H1 (cell line): ENCODE data around the gene P3R3URF. TPM values are rescaled to one million over a fixed set of nuclear protein-coding genes. Genes with fewer than 3 reads are reported as not detected.

Experiments
- CTCF ChIA-PET: fragments of 300-600 bp; sonication (Branson Sonifier 250); formaldehyde crosslinking; loops from one replicate; lab custom pipeline; 2021; ENCODE audit not compliant: partially characterized antibody; lab: Charles Lee
- POLR2A ChIA-PET: fragments of 300-600 bp; sonication (Branson Sonifier 250); formaldehyde crosslinking; loops from one replicate; lab custom pipeline; 2021; ENCODE audit warnings: inconsistent platforms; ENCODE audit not compliant: partially characterized antibody; lab: Charles Lee
- DNase-seq, 2 experiments: peaks; one replicate each; pipeline versions ENCODE4 v3.0.0 to v3.0.0-alpha.2; 2010 to 2022; ENCODE audit warnings: low spot score in 2 of 2, low read depth in 1 of 2, mixed read lengths in 1 of 2
- FAIRE-seq: peaks from 2 replicates; lab custom pipeline; 2011; peaks lifted over from hg19 to GRCh38; lab: Jason Lieb, UNC
- H2AFZ ChIP-seq: 2 replicates; pipeline ENCODE4 v1.8.1; 2012; ENCODE audit warnings: low read length, inconsistent platforms
- H2AK5ac ChIP-seq: 2 replicates; pipeline ENCODE4 v1.6.1; 2013; ENCODE audit warnings: low read depth, low read length
- H2BK120ac ChIP-seq: replicated peaks from 2 replicates; pipeline ENCODE3; 2013; ENCODE audit warnings: low read depth, low read length, inconsistent platforms
- H2BK12ac ChIP-seq: 2 replicates; pipeline ENCODE4 v1.6.1; 2013; ENCODE audit warnings: low read depth, low read length
- H2BK15ac ChIP-seq: 2 replicates; pipeline ENCODE4 v1.6.1; 2013; ENCODE audit warnings: low read length
- H2BK20ac ChIP-seq: 2 replicates; pipeline ENCODE4 v1.6.1; 2013; ENCODE audit warnings: low read length
- H2BK5ac ChIP-seq: 2 replicates; pipeline ENCODE4 v1.6.1; 2013; ENCODE audit warnings: low read depth, low read length
- H3K14ac ChIP-seq: 2 replicates; pipeline ENCODE4 v1.6.1; 2013; ENCODE audit warnings: inconsistent platforms; ENCODE audit not compliant: insufficient read length
- H3K18ac ChIP-seq: 2 replicates; pipeline ENCODE4 v1.6.1; 2013; ENCODE audit warnings: low read length; ENCODE audit errors: extremely low read depth
- H3K23ac ChIP-seq: 2 replicates; pipeline ENCODE4 v1.6.1; 2013; ENCODE audit warnings: inconsistent platforms; ENCODE audit not compliant: insufficient read length
- H3K23me2 ChIP-seq: 2 replicates; pipeline ENCODE4 v1.6.1; 2013; ENCODE audit warnings: low read depth, low read length
- H3K27ac ChIP-seq: 2 replicates; pipeline ENCODE4 v1.6.1; 2011; ENCODE audit warnings: low read depth, low read length, inconsistent platforms
- H3K27me3 ChIP-seq, 4 experiments: replicated peaks in 1 of 4; 1 replicate in 1 of 4; 2 replicates in 3 of 4; pipeline versions ENCODE4 v1.6.1 to v1.8.1; 2011 to 2013; ENCODE audit warnings: low read length in 3 of 4, mild to moderate bottlenecking in 3 of 4, inconsistent platforms in 2 of 4, mixed read lengths in 2 of 4, moderate library complexity in 1 of 4; ENCODE audit not compliant: control insufficient read depth in 3 of 4, insufficient read depth in 3 of 4; ENCODE audit errors: extremely low read depth in 1 of 4
- H3K36me3 ChIP-seq, 4 experiments: 2 replicates each; pipeline versions ENCODE4 v1.6.1 to v1.8.1; 2011 to 2013; ENCODE audit warnings: mild to moderate bottlenecking in 4 of 4, low read length in 3 of 4, moderate library complexity in 2 of 4, control low read depth in 1 of 4, inconsistent platforms in 1 of 4; ENCODE audit not compliant: insufficient read depth in 4 of 4, control insufficient read depth in 2 of 4
- H3K4ac ChIP-seq: replicated peaks from 2 replicates; pipeline ENCODE3; 2013; ENCODE audit warnings: low read length, low read depth, mixed read lengths, inconsistent platforms; ENCODE audit not compliant: insufficient read length
- H3K4me1 ChIP-seq, 4 experiments: replicated peaks in 1 of 4; 1 replicate in 1 of 4; 2 replicates in 3 of 4; pipeline versions ENCODE4 v1.6.1 to v1.8.1; 2011 to 2013; ENCODE audit warnings: low read length in 3 of 4, inconsistent platforms in 2 of 4, mixed read lengths in 1 of 4; ENCODE audit not compliant: insufficient read depth in 4 of 4, control insufficient read depth in 3 of 4
- H3K4me2 ChIP-seq, 2 experiments: 2 replicates each; pipeline versions ENCODE4 v1.6.1 to v1.8.1; 2011 to 2013; ENCODE audit warnings: low read depth in 2 of 2, low read length in 2 of 2, control low read depth in 1 of 2, inconsistent platforms in 1 of 2, mild to moderate bottlenecking in 1 of 2; ENCODE audit not compliant: insufficient read depth in 1 of 2
- H3K4me3 ChIP-seq, 4 experiments: fragments of 200-600, 300-600 bp in 1 of 4; sonication (generic), shearing (Covaris generic), sonication (Bioruptor Twin) in 1 of 4; 2 replicates each; pipeline versions ENCODE4 v1.5.1 to v1.8.1; 2011 to 2016; ENCODE audit warnings: low read length in 4 of 4, low read depth in 3 of 4, control low read depth in 2 of 4, inconsistent platforms in 2 of 4, mild to moderate bottlenecking in 2 of 4, mixed read lengths in 1 of 4, moderate library complexity in 1 of 4; ENCODE audit not compliant: insufficient read depth in 2 of 4; ENCODE audit errors: extremely low read depth in 1 of 4
- H3K56ac ChIP-seq: replicated peaks from 2 replicates; pipeline ENCODE3; 2013; ENCODE audit warnings: low read depth, mild to moderate bottlenecking, mixed read lengths, low read length, inconsistent platforms; ENCODE audit not compliant: insufficient read length
- H3K79me1 ChIP-seq: 2 replicates; pipeline ENCODE4 v1.6.1; 2013; ENCODE audit warnings: low read depth, low read length, control low read depth
- H3K79me2 ChIP-seq, 2 experiments: 2 replicates each; pipeline versions ENCODE4 v1.6.1 to v1.8.1; 2012 to 2013; ENCODE audit warnings: low read length in 2 of 2, mild to moderate bottlenecking in 2 of 2, inconsistent platforms in 1 of 2; ENCODE audit not compliant: insufficient read depth in 2 of 2, control insufficient read depth in 1 of 2
- H3K9ac ChIP-seq, 4 experiments: replicated peaks in 1 of 4; 1 replicate in 1 of 4; 2 replicates in 3 of 4; pipeline versions ENCODE4 v1.6.1 to v1.8.1; 2011 to 2013; ENCODE audit warnings: low read depth in 3 of 4, low read length in 3 of 4, control low read depth in 2 of 4, mild to moderate bottlenecking in 2 of 4, moderate library complexity in 2 of 4, inconsistent platforms in 1 of 4; ENCODE audit errors: extremely low read depth in 1 of 4
- H3K9me3 ChIP-seq, 2 experiments: 2 replicates each; pipeline versions ENCODE4 v1.6.1 to v1.8.1; 2012 to 2013; ENCODE audit warnings: mild to moderate bottlenecking in 2 of 2, moderate library complexity in 2 of 2, control low read depth in 1 of 2, inconsistent platforms in 1 of 2, low read depth in 1 of 2, low read length in 1 of 2, mixed read lengths in 1 of 2; ENCODE audit not compliant: insufficient read depth in 2 of 2
- H4K20me1 ChIP-seq, 2 experiments: replicated peaks in 1 of 2; 2 replicates each; pipeline versions ENCODE3 to v1.8.1; 2011 to 2013; ENCODE audit warnings: inconsistent platforms in 2 of 2, low read length in 2 of 2, mild to moderate bottlenecking in 1 of 2; ENCODE audit not compliant: insufficient read depth in 2 of 2, control insufficient read depth in 1 of 2
- H4K5ac ChIP-seq: 2 replicates; pipeline ENCODE4 v1.6.1; 2013; ENCODE audit warnings: low read length, low read depth, mixed read lengths, inconsistent platforms; ENCODE audit not compliant: insufficient read length
- H4K8ac ChIP-seq: 2 replicates; pipeline ENCODE4 v1.8.0; 2013; ENCODE audit warnings: mild to moderate bottlenecking, moderate library complexity, low read length, inconsistent platforms; ENCODE audit not compliant: insufficient read depth; ENCODE audit errors: extremely low read depth
- H4K91ac ChIP-seq: replicated peaks from 2 replicates; pipeline ENCODE3; 2013; ENCODE audit warnings: low read length, mixed read lengths, inconsistent platforms; ENCODE audit not compliant: insufficient read length
- ASH2L ChIP-seq: fragments of 200-600, 300-600 bp; sonication (generic); IDR thresholded peaks from one replicate; pipeline ENCODE4 v1.7.1; 2017; ENCODE audit warnings: low read length
- BRCA1 ChIP-seq: IDR thresholded peaks from 2 replicates; pipeline ENCODE4 v1.6.1; 2012; ENCODE audit warnings: low read depth, low read length, improper control_type of control experiment
- CBX8 ChIP-seq: fragments of 300-800, 300-1000 bp; sonication (generic); IDR thresholded peaks from 2 replicates; pipeline ENCODE4 v1.7.1; 2016; ENCODE audit warnings: low read depth, low read length, borderline replicate concordance
- CHD1 ChIP-seq: IDR thresholded peaks from 2 replicates; pipeline ENCODE4 v1.6.1; 2012; ENCODE audit warnings: low read depth, low read length, improper control_type of control experiment
- CREB1 ChIP-seq: IDR thresholded peaks from 2 replicates; pipeline ENCODE4 v1.6.1; 2012; ENCODE audit warnings: inconsistent platforms
- CTBP2 ChIP-seq: IDR thresholded peaks from 2 replicates; pipeline ENCODE4 v1.7.0; 2011; ENCODE audit warnings: borderline replicate concordance, mild to moderate bottlenecking, moderate library complexity, mixed read lengths, low read length; ENCODE audit not compliant: insufficient read depth, insufficient read length
- EGR1 ChIP-seq: IDR thresholded peaks from 2 replicates; pipeline ENCODE4 v1.6.1; 2011; ENCODE audit warnings: low read depth, low read length, borderline replicate concordance
- JUN ChIP-seq: IDR thresholded peaks from 2 replicates; pipeline ENCODE4 v1.6.1; 2011; ENCODE audit warnings: low read depth, mild to moderate bottlenecking, improper control_type of control experiment, low read length
- JUND ChIP-seq: IDR thresholded peaks from 2 replicates; pipeline ENCODE4 v1.6.1; 2011; ENCODE audit warnings: mild to moderate bottlenecking, improper control_type of control experiment, low read length
- KDM5A ChIP-seq: fragments of 200-600 bp; IDR thresholded peaks from 2 replicates; pipeline ENCODE4 v1.7.1; 2012; ENCODE audit warnings: mild to moderate bottlenecking, low read length, inconsistent platforms, mixed read lengths
- NRF1 ChIP-seq: IDR thresholded peaks from 2 replicates; pipeline ENCODE4 v1.6.1; 2011; ENCODE audit warnings: mild to moderate bottlenecking, low read depth, low read length, improper control_type of control experiment
- RAD21 ChIP-seq, 2 experiments: IDR thresholded peaks in 1 of 2; conservative IDR thresholded peaks in 1 of 2; 2 replicates each; pipeline ENCODE4 v1.6.1; 2011; ENCODE audit warnings: low read depth in 2 of 2, low read length in 2 of 2, improper control_type of control experiment in 1 of 2, inconsistent platforms in 1 of 2, mild to moderate bottlenecking in 1 of 2, moderate library complexity in 1 of 2
- RNF2 ChIP-seq: fragments of 200-900, 300-1000 bp; sonication (generic); IDR thresholded peaks from 2 replicates; pipeline ENCODE4 v1.7.1; 2016; ENCODE audit warnings: borderline replicate concordance, low read depth, mild to moderate bottlenecking, antibody characterized with exemption, low read length; ENCODE audit not compliant: poor library complexity, severe bottlenecking; ENCODE audit errors: missing control alignments
- SAP30 ChIP-seq: fragments of 300-600 bp; sonication (generic); IDR thresholded peaks from 2 replicates; pipeline ENCODE4 v1.7.1; 2012; ENCODE audit warnings: low read length, moderate library complexity, mild to moderate bottlenecking, inconsistent platforms; ENCODE audit not compliant: insufficient read depth, insufficient replicate concordance
- SIRT6 ChIP-seq: IDR thresholded peaks from one replicate; pipeline ENCODE4 v1.7.1; 2012; ENCODE audit warnings: low read length, inconsistent platforms
- WGBS, 2 experiments: shearing (Covaris generic) in 1 of 2; methylation state at CpG; one replicate each; pipeline versions ENCODE4 v1.1.6 to v1.1.7; 2013 to 2015; ENCODE audit warnings: low lambda C conversion rate in 2 of 2, mixed read lengths in 2 of 2, inconsistent platforms in 1 of 2, low coverage in 1 of 2, missing lambda C conversion rate in 1 of 2; ENCODE audit not compliant: insufficient replicate concordance in 2 of 2, insufficient coverage in 1 of 2, insufficient read length in 1 of 2; ENCODE audit errors: extremely low coverage in 1 of 2, missing lambda C conversion rate in 1 of 2; 5-methylcytosine and 5-hydroxymethylcytosine counted together
- polyA plus RNA-seq, 7 experiments: library from polyadenylated mRNA; depleted of rRNA in 3 of 7; stranded (reverse) in 5 of 7; unstranded in 2 of 7; fragments of >200 nt in 5 of 7; fragments of 200-250 nt in 2 of 7; gene quantifications; 1 replicate in 5 of 7; 2 replicates in 1 of 7; 4 replicates in 1 of 7; pipeline versions ENCODE4 v1.2.1 to v1.2.3, GENCODE V29; 2011 to 2013; ENCODE audit warnings: missing spikeins in 2 of 7, mixed read lengths in 2 of 7
- total RNA-seq: library from RNA; stranded (reverse); fragmentation: NEBNext Ultra II Directional; extraction: Animal tissue kit (Norgen Biotek cat#: 25700); gene quantifications from 2 replicates; pipeline ENCODE4 v1.2.1, GENCODE V29; 2021

P3R3URF gene
- total and polyA plus RNA-seq, 2 of the 8 experiments (the other 6 are each of a cell fraction or from before 2014, with no cell fraction given): not detected

- no peaks in the 10 kb centered on the region for H3K27me3 ChIP-seq
- H3K9me3 ChIP-seq: no peaks in the 10 kb centered on the region
- H3K18ac ChIP-seq: no peak overlapping the region
- FAIRE-seq (no peak), DNase-seq (no peak)
- H3K4ac ChIP-seq: no peak overlapping the region
- H3K4me1 ChIP-seq: no peaks in the 10 kb centered on the region
- H4K8ac ChIP-seq: no peak overlapping the region
- H2BK12ac ChIP-seq: no peak overlapping the region
- H2AK5ac ChIP-seq: no peak overlapping the region
- no peak overlapping the region for H4K91ac ChIP-seq
- no peak overlapping the region for H3K56ac ChIP-seq
- no peak overlapping the region; the same call in 1 of the 2 replicates for H2BK15ac ChIP-seq
- no peaks in the 10 kb centered on the region for H4K20me1 ChIP-seq
- POLR2A ChIA-PET: no interaction called here
- no peak overlapping the region for H3K9ac ChIP-seq
- CTCF ChIA-PET: interaction anchor here (1.3 kb wide), 1 partner anchor 12 kb away, joined by 3 read pairs; no protein-coding TSS in a partner anchor
- H4K5ac ChIP-seq: no peak overlapping the region
- no peaks in the 10 kb centered on the region for H3K36me3 ChIP-seq
- H3K14ac ChIP-seq: no peak overlapping the region
- H3K79me1 ChIP-seq: no peaks in the 10 kb centered on the region
- no peak overlapping the region for H3K4me2 ChIP-seq
- H2BK120ac ChIP-seq: no peak overlapping the region
- H2BK20ac ChIP-seq: no peak overlapping the region
- H3K23me2 ChIP-seq: no peaks in the 10 kb centered on the region; the same call in 1 of the 2 replicates
- 78% methylated on average over 3 of the region's 3 CpGs; no CpG with 5 or more reads in 1 of the 2 experiments for WGBS, 2 experiments
- no peak overlapping the region for H3K27ac ChIP-seq
- no peaks in the 10 kb centered on the region for H3K79me2 ChIP-seq
- no peak overlapping the region for H3K4me3 ChIP-seq
- H3K23ac ChIP-seq: no peak overlapping the region
- no peak overlapping the region for H2AFZ ChIP-seq
- H2BK5ac ChIP-seq: no peak overlapping the region
- TF ChIP-seq RNF2 (no peak), CREB1 (no peak), JUN (no peak), BRCA1 (no peak), SIRT6 (no peak), NRF1 (no peak), ASH2L (no peak), CBX8 (no peak), SAP30 (no peak), CTBP2 (no peak), CHD1 (no peak), RAD21 (IDR thresholded peaks at IDR 0.05 in 1 of 2, conservative IDR thresholded peaks at IDR 0.05 in 1 of 2; ENCODE audit: low read depth in 2 of 2, low read length in 2 of 2) (no peak), KDM5A (no peak), JUND (no peak), EGR1 (no peak)
These were observed 16.8 kb downstream of the P3R3URF start for GRCh38 chr1:46159516-46159915.
